Smooth muscle cell (in vitro differentiated cells): Measurements from ENCODE around the gene PM20D1. TPM values are rescaled to one million over a fixed set of nuclear protein-coding genes. Genes with fewer than 3 reads are reported as not detected.

ENCODE experiments used
- DNase-seq: peaks from one replicate; lab custom pipeline; 2025; ENCODE audit not compliant: unreplicated experiment; lab: John Stamatoyannopoulos, UW
- H2AFZ ChIP-seq: fragments of 200-600 bp; sonication (generic); 2 replicates; pipeline ENCODE4 v1.6.0; 2016; ENCODE audit warnings: antibody characterized with exemption, low read depth, mild to moderate bottlenecking
- H3F3A ChIP-seq: fragments of 200-600 bp; sonication (generic); 2 replicates; pipeline ENCODE4 v1.6.0; 2017; ENCODE audit warnings: antibody characterized with exemption, low read depth
- H3K27ac ChIP-seq: fragments of 200-600 bp; sonication (generic); 2 replicates; pipeline ENCODE4 v1.5.1; 2016; ENCODE audit warnings: low read depth, mild to moderate bottlenecking
- H3K27me3 ChIP-seq: fragments of 200-600 bp; sonication (generic); 2 replicates; pipeline ENCODE4 v1.6.1; 2016; ENCODE audit warnings: low read depth, mild to moderate bottlenecking
- H3K36me3 ChIP-seq: fragments of 200-600 bp; sonication (generic); 2 replicates; pipeline ENCODE4 v1.5.1; 2016; ENCODE audit warnings: low read depth
- H3K4me1 ChIP-seq: fragments of 200-600 bp; sonication (generic); 2 replicates; pipeline ENCODE4 v1.5.1; 2016; ENCODE audit warnings: low read depth
- H3K4me2 ChIP-seq: fragments of 200-600 bp; sonication (generic); 2 replicates; pipeline ENCODE4 v1.6.0; 2016; ENCODE audit warnings: mild to moderate bottlenecking
- H3K4me3 ChIP-seq: fragments of 200-600 bp; sonication (generic); 2 replicates; pipeline ENCODE4 v1.5.1; 2016; ENCODE audit warnings: mild to moderate bottlenecking
- H3K79me2 ChIP-seq: fragments of 200-600 bp; sonication (generic); 2 replicates; pipeline ENCODE4 v1.6.0; 2016; ENCODE audit warnings: low read depth, mild to moderate bottlenecking
- H3K9ac ChIP-seq: fragments of 200-600 bp; sonication (generic); 2 replicates; pipeline ENCODE4 v1.6.0; 2016; ENCODE audit warnings: low read depth
- H3K9me3 ChIP-seq: fragments of 200-600 bp; sonication (generic); replicated peaks from 2 replicates; pipeline ENCODE4 v1.5.1; 2016; ENCODE audit warnings: low read depth
- H4K20me1 ChIP-seq: fragments of 200-600 bp; sonication (generic); 2 replicates; pipeline ENCODE4 v1.6.0; 2016; ENCODE audit warnings: low read depth
- WGBS: methylation state at CpG from one replicate; pipeline ENCODE4 v1.1.7; 2016; ENCODE audit warnings: low lambda C conversion rate; 5-methylcytosine and 5-hydroxymethylcytosine counted together
- polyA plus RNA-seq: library from polyadenylated mRNA; unstranded; fragments of >200 nt; fragmentation: Nextera tagmentation; extraction: Ambion mirVana; gene quantifications from 2 replicates; pipeline ENCODE4 v1.2.1, GENCODE V29; 2016
- total RNA-seq: library from RNA; depleted of rRNA; stranded (reverse); fragments of >200 nt; gene quantifications from 2 replicates; pipeline ENCODE4 v1.2.3, GENCODE V29; 2014
- TF ChIP-seq, protein P1 (sequence below): fragments of 200-600 bp; sonication (generic); IDR thresholded peaks from 2 replicates; pipeline ENCODE4 v1.5.1; 2017; ENCODE audit warnings: borderline replicate concordance, mild to moderate bottlenecking, antibody characterized with exemption; ENCODE audit not compliant: insufficient read depth, poor library complexity, severe bottlenecking

PM20D1 gene
- total and polyA plus RNA-seq, 2 experiments from 2014 or later = not detected

DNA sequence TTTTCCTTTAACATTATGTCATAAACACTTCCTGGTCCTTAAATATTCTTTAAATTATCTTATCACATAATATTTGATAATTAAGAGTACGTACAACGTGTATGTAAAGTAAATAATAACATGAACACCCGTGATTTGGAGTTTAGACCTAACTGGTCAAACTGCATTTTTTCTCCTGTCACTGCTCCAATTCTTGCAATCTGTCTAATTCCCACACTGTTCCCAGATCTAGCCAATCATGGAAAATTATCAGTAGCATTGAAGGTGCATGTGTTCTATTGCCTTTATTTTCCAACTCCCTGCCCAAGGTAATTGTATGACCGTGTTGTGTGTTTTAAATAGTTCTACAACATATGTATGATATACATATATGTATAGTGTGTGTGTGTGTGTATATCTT, 2.1 kb upstream of the PM20D1 start:
- Histone ChIP-seq H3K36me3 (peaks cover 6% of the 10 kb centered on the region), H3K9ac (no peak overlapping the region), H3K79me2 (no peaks in the 10 kb centered on the region), H3F3A (no peaks in the 10 kb centered on the region), H4K20me1 (no peaks in the 10 kb centered on the region), H3K27ac (no peak overlapping the region), H3K27me3 (no peaks in the 10 kb centered on the region), H3K4me3 (no peak overlapping the region), H3K9me3 (peaks cover 15% of the 10 kb centered on the region), H2AFZ (no peak overlapping the region), H3K4me2 (no peak overlapping the region), H3K4me1 (no peaks in the 10 kb centered on the region)
- 85% methylated on average over 4 of the region's 4 CpGs for WGBS
- DNase-seq = no peak
- TF ChIP-seq, protein P1, sequence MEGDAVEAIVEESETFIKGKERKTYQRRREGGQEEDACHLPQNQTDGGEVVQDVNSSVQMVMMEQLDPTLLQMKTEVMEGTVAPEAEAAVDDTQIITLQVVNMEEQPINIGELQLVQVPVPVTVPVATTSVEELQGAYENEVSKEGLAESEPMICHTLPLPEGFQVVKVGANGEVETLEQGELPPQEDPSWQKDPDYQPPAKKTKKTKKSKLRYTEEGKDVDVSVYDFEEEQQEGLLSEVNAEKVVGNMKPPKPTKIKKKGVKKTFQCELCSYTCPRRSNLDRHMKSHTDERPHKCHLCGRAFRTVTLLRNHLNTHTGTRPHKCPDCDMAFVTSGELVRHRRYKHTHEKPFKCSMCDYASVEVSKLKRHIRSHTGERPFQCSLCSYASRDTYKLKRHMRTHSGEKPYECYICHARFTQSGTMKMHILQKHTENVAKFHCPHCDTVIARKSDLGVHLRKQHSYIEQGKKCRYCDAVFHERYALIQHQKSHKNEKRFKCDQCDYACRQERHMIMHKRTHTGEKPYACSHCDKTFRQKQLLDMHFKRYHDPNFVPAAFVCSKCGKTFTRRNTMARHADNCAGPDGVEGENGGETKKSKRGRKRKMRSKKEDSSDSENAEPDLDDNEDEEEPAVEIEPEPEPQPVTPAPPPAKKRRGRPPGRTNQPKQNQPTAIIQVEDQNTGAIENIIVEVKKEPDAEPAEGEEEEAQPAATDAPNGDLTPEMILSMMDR = no peak

DNA sequence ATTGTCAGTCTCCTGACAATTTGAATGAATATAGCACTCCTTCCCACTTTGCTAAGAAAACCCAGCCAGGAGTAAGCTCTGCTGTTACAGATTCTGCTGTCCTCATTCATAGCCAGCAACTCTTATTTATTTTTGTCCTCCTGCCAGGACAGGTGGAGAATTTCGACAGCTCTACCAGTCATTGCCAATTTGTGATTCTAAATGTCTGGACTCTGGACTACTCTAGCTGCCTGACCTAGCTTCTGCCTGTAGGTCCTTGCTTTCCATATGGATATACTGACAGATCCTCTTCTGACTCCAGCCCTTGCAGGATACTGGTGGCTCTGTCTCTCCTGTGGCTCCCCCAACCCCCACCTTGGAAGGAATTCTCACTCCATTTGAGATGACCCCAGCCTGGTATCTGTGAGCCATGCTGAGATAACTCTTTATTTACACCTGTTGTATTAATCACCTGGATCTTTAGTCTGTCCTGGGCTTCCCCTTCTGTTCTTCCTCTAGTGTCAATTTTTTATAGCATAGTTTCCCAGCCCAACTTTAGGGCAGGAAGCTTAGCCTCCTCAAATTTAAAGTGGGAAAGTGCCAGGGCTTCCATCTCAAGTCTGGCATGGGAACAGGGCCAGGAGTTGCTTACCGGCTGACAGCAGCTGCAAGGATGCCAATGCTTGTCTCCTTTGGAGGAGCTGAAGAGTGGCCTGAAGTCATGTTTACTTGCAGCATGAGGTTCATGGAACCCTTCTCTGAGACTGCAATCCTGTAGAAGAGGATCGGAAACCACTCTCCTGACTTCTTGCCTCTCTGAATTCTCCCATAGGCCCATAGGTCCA, 6.7 kb downstream of the PM20D1 start:
- TF ChIP-seq, protein P1 = no peak
- Histone ChIP-seq H3K4me2 (no peak overlapping the region), H2AFZ (no peak overlapping the region), H3K27ac (no peak overlapping the region), H4K20me1 (peaks cover 4% of the 10 kb centered on the region), H3F3A (no peaks in the 10 kb centered on the region), H3K27me3 (no peaks in the 10 kb centered on the region), H3K4me3 (no peak overlapping the region), H3K9ac (no peak overlapping the region), H3K79me2 (no peaks in the 10 kb centered on the region), H3K36me3 (no peaks in the 10 kb centered on the region), H3K4me1 (peaks cover 5% of the 10 kb centered on the region), H3K9me3 (no peaks in the 10 kb centered on the region)
- no peak for DNase-seq
- WGBS = 94% methylated on average over 3 of the region's 3 CpGs

DNA sequence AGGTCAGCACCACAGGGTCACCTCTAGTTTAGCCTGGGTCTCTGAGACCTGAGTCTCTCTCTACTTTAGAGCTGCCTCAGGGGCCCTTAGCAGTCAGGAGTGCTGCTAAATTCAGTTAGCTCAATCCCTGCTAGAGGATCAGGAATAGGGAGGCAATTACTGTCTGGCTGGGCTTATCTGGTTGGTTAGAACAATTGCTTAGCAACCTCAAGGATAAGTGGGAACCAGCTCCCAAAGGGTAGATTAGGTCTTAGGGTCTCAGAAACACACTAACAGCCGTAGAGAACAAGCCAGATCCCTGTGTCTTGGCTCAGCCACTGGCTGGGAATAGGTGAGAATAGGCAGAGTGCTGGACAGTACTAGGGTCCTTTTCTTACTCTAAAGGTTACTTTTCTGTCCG, 7.7 kb downstream of the PM20D1 start:
- no peaks in the 10 kb centered on the region for H3K79me2 ChIP-seq
- TF ChIP-seq, protein P1 = no peak
- H3K36me3 ChIP-seq = no peaks in the 10 kb centered on the region
- no peak overlapping the region for H3K9ac ChIP-seq
- H3K4me3 ChIP-seq = no peak overlapping the region
- peaks cover 5% of the 10 kb centered on the region for H3K4me1 ChIP-seq
- H3K27me3 ChIP-seq = no peaks in the 10 kb centered on the region
- no peak overlapping the region for H3K4me2 ChIP-seq
- H3K9me3 ChIP-seq = no peaks in the 10 kb centered on the region
- peaks cover 4% of the 10 kb centered on the region for H4K20me1 ChIP-seq
- DNase-seq = no peak
- H2AFZ ChIP-seq = no peak overlapping the region
- no peaks in the 10 kb centered on the region for H3F3A ChIP-seq
- H3K27ac ChIP-seq = no peak overlapping the region
- 94% methylated on average over 2 of the region's 2 CpGs for WGBS
